SK-N-SH treated with all-trans-retinoic acid at 6 μM for 48 hours (cell line): ENCODE measurements around the gene PRKD2.

ENCODE experiments used
- ARNTL ChIP-seq: fragments of 450-650 bp; formaldehyde crosslinking; IDR thresholded peaks from 2 replicates; pipeline ENCODE4 v1.5.0; 2020; ENCODE audit warnings: low read depth, mild to moderate bottlenecking, moderate library complexity, borderline replicate concordance
- CSDC2 ChIP-seq: fragments of 250-450 bp; sonication (Bioruptor Pico); IDR thresholded peaks from 2 replicates; pipeline ENCODE4 v1.5.0; 2020; ENCODE audit warnings: mild to moderate bottlenecking, moderate library complexity
- RARB ChIP-seq: fragments of 250-450 bp; sonication (Bioruptor Pico); IDR thresholded peaks from 2 replicates; pipeline ENCODE4 v1.8.0; 2021; ENCODE audit warnings: mild to moderate bottlenecking, moderate library complexity
- TCF4 ChIP-seq: fragments of 250-450 bp; sonication (Bioruptor Pico); IDR thresholded peaks from 2 replicates; pipeline ENCODE4 v1.8.0; 2021; ENCODE audit warnings: mild to moderate bottlenecking, moderate library complexity, borderline replicate concordance

DNA sequence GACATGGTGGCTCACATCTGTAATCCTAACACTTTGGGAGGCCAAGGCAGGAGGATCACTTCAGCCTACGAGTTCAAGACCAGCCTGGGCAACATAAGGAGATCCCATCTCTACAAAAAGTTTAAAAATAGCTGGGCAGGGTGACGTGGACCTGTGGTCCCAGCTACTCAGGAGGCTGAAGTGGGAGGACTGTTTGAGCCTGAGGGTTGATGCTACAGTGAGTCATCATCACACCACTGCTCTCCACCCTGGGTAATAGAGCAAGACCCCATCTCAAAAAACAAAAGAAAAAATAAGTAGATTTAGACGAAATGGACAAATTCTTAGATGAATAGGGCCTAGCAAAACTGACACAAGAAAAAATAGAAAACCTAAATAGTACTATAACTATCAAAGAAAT, 70.5 kb downstream of the PRKD2 start:
- TF ChIP-seq RARB (CRISPR knock-in tag) (no peak), ARNTL (CRISPR knock-in tag) (no peak), TCF4 (CRISPR knock-in tag) (no peak), CSDC2 (CRISPR knock-in tag) (no peak)
